ENCODE measurements around the gene ZNF831. TPM values are rescaled to one million over a fixed set of nuclear protein-coding genes. Genes with fewer than 3 reads are reported as not detected.

The ZNF831 gene
- total RNA-seq, 1 donor, result not detected

- no peak for TF ChIP-seq CTCF (IDR thresholded peaks at IDR 0.05; ENCODE audit: insufficient read depth, low read depth, low read length)
- no peak overlapping the region for H3K4me3 ChIP-seq (ENCODE audit: low read depth, low read length)
- no peak for DNase-seq (ENCODE audit: low read depth)
Measured at GRCh38 chr20:59127839-59128238, 35.8 kb upstream of the ZNF831 start.

- no peak for TF ChIP-seq CTCF (IDR thresholded peaks at IDR 0.05; ENCODE audit: insufficient read depth, low read depth, low read length)
- no peak overlapping the region for H3K4me3 ChIP-seq (ENCODE audit: low read depth, low read length)
- DNase-seq (ENCODE audit: low read depth), result no peak
Measured at GRCh38 chr20:59131551-59132285, 31.9 kb upstream of the ZNF831 start.

- TF ChIP-seq CTCF (IDR thresholded peaks at IDR 0.05; ENCODE audit: insufficient read depth, low read depth, low read length), result no peak
- DNase-seq (ENCODE audit: low read depth), result no peak
- H3K4me3 ChIP-seq (ENCODE audit: low read depth, low read length), result no peak overlapping the region
Measured at GRCh38 chr20:59134182-59134581, 29.4 kb upstream of the ZNF831 start.

GRCh38 chr20:59135093-59135492 is 28.5 kb upstream of the ZNF831 start:
- TF ChIP-seq CTCF (IDR thresholded peaks at IDR 0.05; ENCODE audit: insufficient read depth, low read depth, low read length), result no peak
- no peak for DNase-seq (ENCODE audit: low read depth)
- H3K4me3 ChIP-seq (ENCODE audit: low read depth, low read length), result no peak overlapping the region

- DNase-seq (ENCODE audit: low read depth), result no peak
- no peak overlapping the region for H3K4me3 ChIP-seq (ENCODE audit: low read depth, low read length)
- TF ChIP-seq CTCF (IDR thresholded peaks at IDR 0.05; ENCODE audit: insufficient read depth, low read depth, low read length), result no peak
Measured at GRCh38 chr20:59136027-59136426, 27.6 kb upstream of the ZNF831 start.

GRCh38 chr20:59137532-59137931 is 26.1 kb upstream of the ZNF831 start:
- TF ChIP-seq CTCF (IDR thresholded peaks at IDR 0.05; ENCODE audit: insufficient read depth, low read depth, low read length), result no peak
- H3K4me3 ChIP-seq (ENCODE audit: low read depth, low read length), result no peak overlapping the region
- DNase-seq (ENCODE audit: low read depth), result no peak

Data from fibroblast of villous mesenchyme (primary cell).